ENCODE results near the gene EEF2K.
A peak's percentile ranks its signal among the peaks of the same experiment; 100 is the strongest.

EEF2K gene

GRCh38 chr16:22190081-22190775 is 15.8 kb upstream of the EEF2K start:
- DNase-seq: peak; percentile 82

GRCh38 chr16:22190776-22191531 is 15.1 kb upstream of the EEF2K start:
- peak; percentile 100 for DNase-seq

- DNase-seq: peak; percentile 57
Observed at GRCh38 chr16:22191532-22192260, 14.4 kb upstream of the EEF2K start.

GRCh38 chr16:22192261-22193062 is 13.6 kb upstream of the EEF2K start:
- peak; percentile 87 for DNase-seq

GRCh38 chr16:22193063-22193411 is 13.0 kb upstream of the EEF2K start:
- no peak for DNase-seq

GRCh38 chr16:22194707-22195444 is 11.2 kb upstream of the EEF2K start:
- DNase-seq: no peak

- DNase-seq: no peak
Observed at GRCh38 chr16:22195445-22195694, 10.7 kb upstream of the EEF2K start.

GRCh38 chr16:22195695-22196558 is 10.2 kb upstream of the EEF2K start:
- DNase-seq: peak; percentile 91

GRCh38 chr16:22196559-22197168 is 9.4 kb upstream of the EEF2K start:
- DNase-seq: peak; percentile 25

- DNase-seq: no peak
Observed at GRCh38 chr16:22198547-22199293, 7.4 kb upstream of the EEF2K start.

- DNase-seq: no peak
Observed at GRCh38 chr16:22202261-22202637, 3.8 kb upstream of the EEF2K start.

GRCh38 chr16:22203091-22203490 is 3.0 kb upstream of the EEF2K start:
- no peak for DNase-seq

GRCh38 chr16:22204091-22204655 is 1.9 kb upstream of the EEF2K start:
- no peak for DNase-seq

GRCh38 chr16:22205577-22206012 is 483 bp upstream of the EEF2K start:
- DNase-seq: no peak

- DNase-seq: peak; percentile 56
Observed at GRCh38 chr16:22206842-22207714, 1.0 kb downstream of the EEF2K start.

GRCh38 chr16:22207715-22208360 is 1.8 kb downstream of the EEF2K start:
- DNase-seq: no peak

GRCh38 chr16:22210285-22210684 is 4.2 kb downstream of the EEF2K start:
- DNase-seq: no peak

GRCh38 chr16:22210854-22211253 is 4.8 kb downstream of the EEF2K start:
- no peak for DNase-seq
